Mononuclear cell (primary cell): ENCODE results near the gene RUNDC1. TPM values are rescaled to one million over a fixed set of nuclear protein-coding genes. Genes with fewer than 3 reads are reported as not detected.

Source experiments
- H3K27me3 ChIP-seq: 2 replicates; pipeline ENCODE4 v1.6.0; 2011; ENCODE audit warnings: low read length, control low read depth; ENCODE audit not compliant: insufficient read depth
- H3K4me1 ChIP-seq: 2 replicates; pipeline ENCODE4 v1.5.1; 2011; ENCODE audit warnings: mild to moderate bottlenecking, low read length, control low read depth; ENCODE audit not compliant: insufficient read depth
- H3K4me3 ChIP-seq: 2 replicates; pipeline ENCODE4 v1.5.1; 2011; ENCODE audit warnings: mild to moderate bottlenecking, low read length, moderate library complexity
- H3K9me3 ChIP-seq: 2 replicates; pipeline ENCODE4 v1.5.1; 2011; ENCODE audit warnings: low read depth, mild to moderate bottlenecking, control low read depth, low read length
- total RNA-seq: library from RNA; depleted of rRNA; stranded (reverse); fragments of >200 nt; gene quantifications from one replicate; pipeline ENCODE4 v1.2.3, GENCODE V29; 2012

RUNDC1 gene
- total RNA-seq, 1 donor = 9.6 TPM

- Histone ChIP-seq H3K4me1 (peaks cover 59% of the 10 kb centered on the region), H3K27me3 (no peaks in the 10 kb centered on the region), H3K4me3 (peak overlapping the region; percentile 71), H3K9me3 (no peaks in the 10 kb centered on the region)
Measured at GRCh38 chr17:43020789-43021740, 40.7 kb downstream of the RUNDC1 start.

- Histone ChIP-seq H3K4me3 (peak within 1 kb of the TSS; percentile 71), H3K4me1 (peaks cover 59% of the 10 kb centered on the region), H3K27me3 (no peaks in the 10 kb centered on the region), H3K9me3 (no peaks in the 10 kb centered on the region)
Measured at GRCh38 chr17:43021741-43022512, 41.6 kb downstream of the RUNDC1 start, which contains the start of gene VAT1. Gene VAT1, minus strand, starts transcription at chr17:43022385. Its CDS starts 63 bp downstream, at chr17:43022322.

GRCh38 chr17:43024407-43025289 lies 44.3 kb downstream of the RUNDC1 start, which contains the start of gene RND2:
Gene RND2, plus strand, starts transcription at chr17:43025231. Its CDS starts 117 bp downstream, at chr17:43025348.
- Histone ChIP-seq H3K9me3 (no peaks in the 10 kb centered on the region), H3K4me1 (peaks cover 42% of the 10 kb centered on the region), H3K4me3 (peak within 1 kb of the TSS; percentile 44), H3K27me3 (no peaks in the 10 kb centered on the region)

- Histone ChIP-seq H3K27me3 (no peaks in the 10 kb centered on the region), H3K4me3 (no peak overlapping the region), H3K9me3 (no peaks in the 10 kb centered on the region), H3K4me1 (peaks cover 39% of the 10 kb centered on the region)
Measured at GRCh38 chr17:43025290-43025657, 44.9 kb downstream of the RUNDC1 start.

GRCh38 chr17:43025766-43026537 lies 45.6 kb downstream of the RUNDC1 start:
- Histone ChIP-seq H3K27me3 (no peaks in the 10 kb centered on the region), H3K4me3 (no peak overlapping the region), H3K9me3 (no peaks in the 10 kb centered on the region), H3K4me1 (peaks cover 33% of the 10 kb centered on the region)

- peaks cover 29% of the 10 kb centered on the region for H3K4me1 ChIP-seq
- no peaks in the 10 kb centered on the region for H3K9me3 ChIP-seq
- no peak overlapping the region for H3K4me3 ChIP-seq
- no peaks in the 10 kb centered on the region for H3K27me3 ChIP-seq
Measured at GRCh38 chr17:43026595-43026994, 46.2 kb downstream of the RUNDC1 start.

GRCh38 chr17:43027091-43028032 lies 47.0 kb downstream of the RUNDC1 start:
- Histone ChIP-seq H3K4me3 (no peak overlapping the region), H3K9me3 (no peaks in the 10 kb centered on the region), H3K4me1 (peaks cover 26% of the 10 kb centered on the region), H3K27me3 (no peaks in the 10 kb centered on the region)

- no peaks in the 10 kb centered on the region for H3K9me3 ChIP-seq
- H3K4me3 ChIP-seq = no peak overlapping the region
- peaks cover 19% of the 10 kb centered on the region for H3K4me1 ChIP-seq
- H3K27me3 ChIP-seq = no peaks in the 10 kb centered on the region
Measured at GRCh38 chr17:43028221-43028861, 48.0 kb downstream of the RUNDC1 start.

GRCh38 chr17:43030137-43030767 lies 49.9 kb downstream of the RUNDC1 start:
- H3K9me3 ChIP-seq = no peaks in the 10 kb centered on the region
- peaks cover 4% of the 10 kb centered on the region for H3K4me1 ChIP-seq
- H3K27me3 ChIP-seq = no peaks in the 10 kb centered on the region
- no peak overlapping the region for H3K4me3 ChIP-seq

- H3K4me3 ChIP-seq = no peak overlapping the region
- no peaks in the 10 kb centered on the region for H3K9me3 ChIP-seq
- H3K27me3 ChIP-seq = no peaks in the 10 kb centered on the region
- H3K4me1 ChIP-seq = peaks cover 4% of the 10 kb centered on the region
Measured at GRCh38 chr17:43031666-43032065, 51.3 kb downstream of the RUNDC1 start.

GRCh38 chr17:43033948-43034881 lies 53.9 kb downstream of the RUNDC1 start:
- H3K9me3 ChIP-seq = no peaks in the 10 kb centered on the region
- H3K4me1 ChIP-seq = peaks cover 4% of the 10 kb centered on the region
- no peaks in the 10 kb centered on the region for H3K27me3 ChIP-seq
- H3K4me3 ChIP-seq = no peak overlapping the region
